Epithelial cell of esophagus (primary cell): ENCODE measurements around the gene DEXI.

Source experiments
- DNase-seq: peaks from one replicate; pipeline ENCODE4 v3.0.0; 2010; ENCODE audit warnings: low read depth
- H3K4me3 ChIP-seq: 2 replicates; pipeline ENCODE4 v1.5.1; 2011; ENCODE audit warnings: mild to moderate bottlenecking, low read length, control low read depth
- TF ChIP-seq, protein P1 (sequence below): IDR thresholded peaks from 2 replicates; pipeline ENCODE4 v1.5.1; 2011; ENCODE audit warnings: low read depth, mild to moderate bottlenecking, low read length, control low read depth, inconsistent platforms; ENCODE audit not compliant: insufficient read depth; ENCODE audit errors: missing control alignments

The DEXI gene

DNA sequence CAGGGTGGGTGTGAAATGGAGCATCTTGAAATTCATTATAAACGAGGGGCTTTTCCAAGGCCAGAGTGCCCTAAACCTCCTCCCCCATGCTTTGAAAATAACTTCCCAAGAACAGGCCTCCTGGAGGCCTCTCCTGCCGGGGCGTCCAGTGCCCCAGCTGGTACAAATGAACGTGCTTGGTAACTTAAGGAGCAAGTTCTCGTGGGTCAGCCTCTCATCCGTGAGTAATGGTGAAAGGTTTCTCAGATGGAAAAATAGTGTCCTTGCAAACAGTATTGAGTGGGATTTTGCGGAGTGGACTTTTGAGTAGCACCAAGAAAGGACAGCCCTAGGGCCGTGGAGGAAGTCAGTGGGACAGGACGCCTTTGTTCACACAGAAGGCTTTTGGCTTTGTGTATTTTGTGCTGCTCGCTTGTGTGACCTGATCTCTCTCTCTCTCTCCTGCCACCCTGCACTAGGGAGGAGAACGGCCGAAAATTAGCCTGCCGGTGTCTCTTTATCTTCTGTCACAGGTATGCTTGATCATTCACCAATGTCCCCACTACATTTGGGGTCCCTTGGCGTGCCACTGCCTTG is 36.7 kb upstream of the DEXI start:
- no peak for DNase-seq
- H3K4me3 ChIP-seq, result no peak overlapping the region
- TF ChIP-seq, protein P1, sequence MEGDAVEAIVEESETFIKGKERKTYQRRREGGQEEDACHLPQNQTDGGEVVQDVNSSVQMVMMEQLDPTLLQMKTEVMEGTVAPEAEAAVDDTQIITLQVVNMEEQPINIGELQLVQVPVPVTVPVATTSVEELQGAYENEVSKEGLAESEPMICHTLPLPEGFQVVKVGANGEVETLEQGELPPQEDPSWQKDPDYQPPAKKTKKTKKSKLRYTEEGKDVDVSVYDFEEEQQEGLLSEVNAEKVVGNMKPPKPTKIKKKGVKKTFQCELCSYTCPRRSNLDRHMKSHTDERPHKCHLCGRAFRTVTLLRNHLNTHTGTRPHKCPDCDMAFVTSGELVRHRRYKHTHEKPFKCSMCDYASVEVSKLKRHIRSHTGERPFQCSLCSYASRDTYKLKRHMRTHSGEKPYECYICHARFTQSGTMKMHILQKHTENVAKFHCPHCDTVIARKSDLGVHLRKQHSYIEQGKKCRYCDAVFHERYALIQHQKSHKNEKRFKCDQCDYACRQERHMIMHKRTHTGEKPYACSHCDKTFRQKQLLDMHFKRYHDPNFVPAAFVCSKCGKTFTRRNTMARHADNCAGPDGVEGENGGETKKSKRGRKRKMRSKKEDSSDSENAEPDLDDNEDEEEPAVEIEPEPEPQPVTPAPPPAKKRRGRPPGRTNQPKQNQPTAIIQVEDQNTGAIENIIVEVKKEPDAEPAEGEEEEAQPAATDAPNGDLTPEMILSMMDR, result no peak

DNA sequence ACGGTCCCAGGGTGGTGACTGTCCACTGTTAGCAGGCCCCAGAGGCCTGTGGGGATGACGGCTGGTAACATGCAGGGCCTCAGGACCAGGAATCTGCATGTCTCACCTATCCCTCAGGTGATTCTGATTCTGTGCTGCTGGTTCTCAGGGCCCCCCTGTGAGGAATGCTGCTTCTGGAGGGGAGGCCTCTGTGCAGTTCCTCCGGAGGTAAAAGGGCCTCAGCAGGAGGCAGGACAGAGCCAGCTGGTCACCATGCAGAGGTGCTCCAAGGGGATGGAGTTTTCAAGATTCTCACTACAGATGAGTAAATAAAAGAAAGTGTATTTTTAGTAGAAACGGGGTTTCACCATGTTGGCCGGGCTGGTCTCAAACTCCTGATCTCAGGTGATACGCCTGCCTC is 35.9 kb upstream of the DEXI start:
- DNase-seq, result no peak
- H3K4me3 ChIP-seq, result no peak overlapping the region
- TF ChIP-seq, protein P1, result no peak

DNA sequence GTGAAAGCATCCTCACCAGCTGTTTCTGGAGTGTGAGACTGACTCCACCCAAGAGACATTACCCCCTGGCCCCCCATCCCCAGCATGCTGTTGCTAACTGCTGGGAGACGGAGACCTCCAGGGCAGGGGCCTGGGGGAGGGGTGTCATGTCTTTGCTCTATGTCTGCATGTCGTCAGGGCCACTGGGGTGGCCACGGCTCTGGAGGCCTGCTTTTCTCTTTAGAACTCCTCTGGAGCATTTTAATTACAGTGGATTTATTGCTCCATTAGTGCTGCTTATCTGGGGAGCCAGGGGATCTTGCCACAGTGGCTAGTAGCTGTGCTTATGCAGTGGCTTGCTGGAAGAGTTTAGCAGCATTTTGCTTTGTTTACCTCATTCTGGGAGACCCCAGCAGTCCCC is 34.4 kb upstream of the DEXI start:
- TF ChIP-seq, protein P1, result no peak
- DNase-seq, result no peak
- H3K4me3 ChIP-seq, result no peak overlapping the region

DNA sequence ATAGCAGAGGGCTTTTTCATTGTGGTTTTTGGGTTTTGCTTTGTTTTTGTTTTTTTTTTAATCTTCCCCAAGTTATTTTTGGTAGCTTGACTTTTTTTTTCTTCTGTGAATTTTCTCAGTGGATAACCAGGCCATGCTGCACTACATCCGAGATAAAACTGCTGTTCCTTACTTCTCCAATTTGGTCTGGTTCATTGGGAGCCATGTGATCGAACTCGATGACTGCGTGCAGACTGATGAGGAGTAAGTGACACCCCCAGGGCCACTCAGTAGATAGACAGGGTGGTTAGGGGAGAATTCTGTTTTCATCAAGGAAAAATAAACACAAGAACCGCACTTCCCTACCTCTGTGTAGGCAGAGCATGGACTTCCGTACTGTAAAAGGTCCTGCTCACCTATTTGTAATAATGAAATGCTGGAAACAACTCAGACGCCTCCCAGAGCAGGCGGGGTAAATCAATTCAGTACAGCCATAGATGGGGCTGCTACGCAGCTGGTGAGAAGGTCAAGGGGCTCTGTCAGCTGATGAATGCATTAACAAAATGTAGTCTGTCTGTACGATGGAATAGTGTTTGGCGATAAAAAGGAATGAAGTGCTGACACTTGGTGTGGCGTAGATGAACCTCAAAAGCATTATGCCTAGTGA is 30.7 kb upstream of the DEXI start:
- no peak for DNase-seq
- TF ChIP-seq, protein P1, result no peak
- H3K4me3 ChIP-seq, result no peak overlapping the region

DNA sequence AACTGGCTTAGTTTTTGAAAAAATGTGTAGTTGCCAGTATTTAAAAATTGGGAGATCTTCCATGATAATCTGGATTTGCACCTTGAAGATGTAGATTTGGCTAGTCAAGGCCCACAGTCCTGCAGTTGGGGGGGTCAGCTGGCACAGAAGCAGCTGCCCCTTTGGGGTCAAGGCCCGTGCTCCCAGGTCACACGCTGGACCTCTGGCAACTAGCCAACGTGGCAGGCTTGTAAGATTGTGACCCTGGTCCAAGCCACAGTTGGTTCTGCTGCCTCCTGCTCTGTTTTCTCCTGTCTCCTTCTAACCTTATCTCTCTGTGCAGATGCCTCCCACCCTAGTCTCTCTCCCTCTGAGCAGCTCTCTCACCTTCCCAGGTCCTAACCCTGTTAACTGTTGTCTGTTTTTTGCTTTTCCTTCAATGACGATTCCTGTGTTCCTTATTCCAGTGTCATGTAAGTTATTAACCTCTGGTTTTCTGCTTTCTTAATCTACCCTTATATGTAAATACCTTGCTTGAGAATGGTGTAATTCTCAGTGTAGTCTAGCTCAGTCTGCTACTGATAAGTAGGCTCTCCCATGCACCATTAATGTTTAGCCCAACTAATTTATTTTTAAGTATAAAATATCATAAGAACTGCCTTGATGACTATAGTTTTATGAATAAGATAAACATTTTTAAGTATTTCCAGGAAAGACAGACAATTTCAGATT is 30.0 kb upstream of the DEXI start:
- TF ChIP-seq, protein P1, result no peak
- no peak for DNase-seq
- no peak overlapping the region for H3K4me3 ChIP-seq

DNA sequence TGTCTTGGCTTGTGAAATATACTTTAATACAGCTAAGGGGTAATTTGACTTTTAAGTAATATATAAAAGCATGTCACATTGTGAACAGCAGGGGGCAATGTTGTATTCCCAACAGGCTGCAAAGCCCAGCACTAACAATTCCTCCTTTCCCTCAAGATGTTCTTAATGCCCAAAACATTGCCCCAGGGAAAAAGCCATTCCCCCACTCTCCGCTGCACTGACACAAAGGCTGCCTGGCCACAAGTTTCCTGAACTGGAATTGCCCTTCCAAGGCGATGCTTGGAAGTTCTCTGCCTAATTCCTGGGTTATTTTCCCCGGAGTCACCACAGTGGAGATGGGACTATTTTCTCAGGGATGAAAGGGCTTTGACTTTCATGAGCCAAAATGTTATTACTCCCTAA is 29.3 kb upstream of the DEXI start:
- peak; percentile 80 for DNase-seq
- H3K4me3 ChIP-seq, result no peak overlapping the region
- TF ChIP-seq, protein P1, result peak; percentile 69
